DND-41 (cell line): ENCODE results near the gene INPP4A.

ENCODE experiments used
- ATAC-seq: fragments of 200-7000 bp; cut with Tn5 transposase; 3 replicates; pipeline ENCODE4 v1.9.1; 2021; ENCODE audit warnings: low read depth; ENCODE audit not compliant: insufficient read depth
- DNase-seq: peaks from one replicate; pipeline ENCODE4 v3.0.0-alpha.2; 2020
- H2AFZ ChIP-seq: 2 replicates; pipeline ENCODE4 v1.6.0; 2012; ENCODE audit warnings: low read depth, low read length
- H3K27ac ChIP-seq: 2 replicates; pipeline ENCODE4 v1.5.1; 2012; ENCODE audit warnings: low read length, inconsistent platforms
- H3K27me3 ChIP-seq: fragments of 200-600 bp; sonication (generic); 2 replicates; pipeline ENCODE4 v1.6.0; 2012; ENCODE audit warnings: low read length, mild to moderate bottlenecking, inconsistent platforms; ENCODE audit not compliant: insufficient read depth, poor library complexity
- H3K36me3 ChIP-seq: 2 replicates; pipeline ENCODE4 v1.5.1; 2012; ENCODE audit warnings: low read length, inconsistent platforms; ENCODE audit not compliant: insufficient read depth
- H3K4me1 ChIP-seq: 2 replicates; pipeline ENCODE4 v1.5.1; 2012; ENCODE audit warnings: mild to moderate bottlenecking, low read length; ENCODE audit not compliant: insufficient read depth
- H3K4me2 ChIP-seq: 2 replicates; pipeline ENCODE4 v1.6.0; 2012; ENCODE audit warnings: mild to moderate bottlenecking, moderate library complexity, low read length, inconsistent platforms; ENCODE audit not compliant: insufficient read depth
- H3K4me3 ChIP-seq, 2 experiments: fragments of 200-600 bp in 1 of 2; shearing (Covaris generic) in 1 of 2; 2 replicates each; pipeline ENCODE4 v1.5.1; 2012 to 2016; ENCODE audit warnings: inconsistent platforms in 2 of 2, low read length in 2 of 2, mild to moderate bottlenecking in 2 of 2, low read depth in 1 of 2, moderate library complexity in 1 of 2
- H3K79me2 ChIP-seq: 2 replicates; pipeline ENCODE4 v1.6.0; 2012; ENCODE audit warnings: low read length, inconsistent platforms; ENCODE audit not compliant: insufficient read depth
- H3K9ac ChIP-seq: 2 replicates; pipeline ENCODE4 v1.6.0; 2012; ENCODE audit warnings: low read depth, mild to moderate bottlenecking, inconsistent platforms, low read length, moderate library complexity
- H3K9me3 ChIP-seq: 2 replicates; pipeline ENCODE4 v1.5.1; 2012; ENCODE audit warnings: low read length, moderate library complexity, mild to moderate bottlenecking, inconsistent platforms; ENCODE audit not compliant: insufficient read depth, severe bottlenecking
- H4K20me1 ChIP-seq: 2 replicates; pipeline ENCODE4 v1.6.0; 2012; ENCODE audit warnings: low read length; ENCODE audit not compliant: insufficient read depth
- EZH2 ChIP-seq: IDR thresholded peaks from 3 replicates; pipeline ENCODE4 v1.6.1; 2012; ENCODE audit warnings: borderline replicate concordance, low read depth, mild to moderate bottlenecking, moderate library complexity, low read length, inconsistent platforms; ENCODE audit not compliant: severe bottlenecking
- TF ChIP-seq, protein P1 (sequence below): IDR thresholded peaks from 2 replicates; pipeline ENCODE4 v1.5.1; 2012; ENCODE audit warnings: borderline replicate concordance, low read length, moderate library complexity, mild to moderate bottlenecking; ENCODE audit not compliant: poor library complexity, severe bottlenecking; ENCODE audit errors: extremely low read depth

The INPP4A gene

DNA sequence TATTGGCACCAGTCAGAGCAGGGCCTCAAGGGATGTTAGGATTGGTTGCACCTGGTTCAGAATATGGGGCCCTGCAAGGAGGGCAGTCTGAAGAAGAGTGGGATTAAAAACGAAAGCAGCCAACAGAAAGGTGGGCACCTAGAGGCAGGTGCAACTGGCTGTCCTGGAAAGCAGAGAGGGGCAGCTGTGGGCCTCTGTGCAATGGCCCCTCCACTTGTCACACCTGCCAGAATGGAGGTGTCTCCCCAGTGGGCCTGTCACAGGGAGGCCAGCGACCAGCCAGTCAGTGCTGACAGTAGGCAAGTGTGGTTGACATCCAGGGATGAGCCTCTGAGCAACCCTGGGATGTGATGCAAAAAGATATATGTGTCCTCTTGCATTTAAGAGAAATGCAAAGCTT is 37.7 kb downstream of the INPP4A start:
- no peak for TF ChIP-seq EZH2
- TF ChIP-seq, protein P1, sequence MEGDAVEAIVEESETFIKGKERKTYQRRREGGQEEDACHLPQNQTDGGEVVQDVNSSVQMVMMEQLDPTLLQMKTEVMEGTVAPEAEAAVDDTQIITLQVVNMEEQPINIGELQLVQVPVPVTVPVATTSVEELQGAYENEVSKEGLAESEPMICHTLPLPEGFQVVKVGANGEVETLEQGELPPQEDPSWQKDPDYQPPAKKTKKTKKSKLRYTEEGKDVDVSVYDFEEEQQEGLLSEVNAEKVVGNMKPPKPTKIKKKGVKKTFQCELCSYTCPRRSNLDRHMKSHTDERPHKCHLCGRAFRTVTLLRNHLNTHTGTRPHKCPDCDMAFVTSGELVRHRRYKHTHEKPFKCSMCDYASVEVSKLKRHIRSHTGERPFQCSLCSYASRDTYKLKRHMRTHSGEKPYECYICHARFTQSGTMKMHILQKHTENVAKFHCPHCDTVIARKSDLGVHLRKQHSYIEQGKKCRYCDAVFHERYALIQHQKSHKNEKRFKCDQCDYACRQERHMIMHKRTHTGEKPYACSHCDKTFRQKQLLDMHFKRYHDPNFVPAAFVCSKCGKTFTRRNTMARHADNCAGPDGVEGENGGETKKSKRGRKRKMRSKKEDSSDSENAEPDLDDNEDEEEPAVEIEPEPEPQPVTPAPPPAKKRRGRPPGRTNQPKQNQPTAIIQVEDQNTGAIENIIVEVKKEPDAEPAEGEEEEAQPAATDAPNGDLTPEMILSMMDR, result no peak
- Histone ChIP-seq H3K9me3 (no peaks in the 10 kb centered on the region), H3K27me3 (no peaks in the 10 kb centered on the region), H3K4me2 (no peak overlapping the region), H3K4me1 (peaks cover 49% of the 10 kb centered on the region), H3K79me2 (peaks cover 97% of the 10 kb centered on the region), H4K20me1 (peaks cover 74% of the 10 kb centered on the region), H3K27ac (no peak overlapping the region), H3K4me3 (no peak overlapping the region), H3K36me3 (no peaks in the 10 kb centered on the region), H3K9ac (no peak overlapping the region), H2AFZ (no peak overlapping the region)
- ATAC-seq (no peak), DNase-seq (no peak)

- Histone ChIP-seq H3K79me2 (peaks cover 97% of the 10 kb centered on the region), H3K9me3 (no peaks in the 10 kb centered on the region), H3K27ac (no peak overlapping the region), H2AFZ (no peak overlapping the region), H3K4me3 (no peak overlapping the region), H4K20me1 (peaks cover 73% of the 10 kb centered on the region), H3K9ac (no peak overlapping the region), H3K27me3 (no peaks in the 10 kb centered on the region), H3K4me2 (no peak overlapping the region), H3K36me3 (no peaks in the 10 kb centered on the region), H3K4me1 (peaks cover 41% of the 10 kb centered on the region)
- ATAC-seq (no peak), DNase-seq (no peak)
- no peak for TF ChIP-seq EZH2
Measured at GRCh38 chr2:98483257-98483861, 38.7 kb downstream of the INPP4A start.

GRCh38 chr2:98484121-98484557 is 39.5 kb downstream of the INPP4A start:
- Histone ChIP-seq H3K27me3 (no peaks in the 10 kb centered on the region), H3K9ac (no peak overlapping the region), H3K9me3 (no peaks in the 10 kb centered on the region), H3K4me3 (no peak overlapping the region), H3K79me2 (peaks cover 97% of the 10 kb centered on the region), H3K27ac (no peak overlapping the region), H2AFZ (no peak overlapping the region), H3K36me3 (no peaks in the 10 kb centered on the region), H3K4me2 (no peak overlapping the region), H4K20me1 (peaks cover 74% of the 10 kb centered on the region), H3K4me1 (peaks cover 34% of the 10 kb centered on the region)
- TF ChIP-seq, protein P1, result no peak
- TF ChIP-seq EZH2, result no peak
- DNase-seq (no peak), ATAC-seq (no peak)

DNA sequence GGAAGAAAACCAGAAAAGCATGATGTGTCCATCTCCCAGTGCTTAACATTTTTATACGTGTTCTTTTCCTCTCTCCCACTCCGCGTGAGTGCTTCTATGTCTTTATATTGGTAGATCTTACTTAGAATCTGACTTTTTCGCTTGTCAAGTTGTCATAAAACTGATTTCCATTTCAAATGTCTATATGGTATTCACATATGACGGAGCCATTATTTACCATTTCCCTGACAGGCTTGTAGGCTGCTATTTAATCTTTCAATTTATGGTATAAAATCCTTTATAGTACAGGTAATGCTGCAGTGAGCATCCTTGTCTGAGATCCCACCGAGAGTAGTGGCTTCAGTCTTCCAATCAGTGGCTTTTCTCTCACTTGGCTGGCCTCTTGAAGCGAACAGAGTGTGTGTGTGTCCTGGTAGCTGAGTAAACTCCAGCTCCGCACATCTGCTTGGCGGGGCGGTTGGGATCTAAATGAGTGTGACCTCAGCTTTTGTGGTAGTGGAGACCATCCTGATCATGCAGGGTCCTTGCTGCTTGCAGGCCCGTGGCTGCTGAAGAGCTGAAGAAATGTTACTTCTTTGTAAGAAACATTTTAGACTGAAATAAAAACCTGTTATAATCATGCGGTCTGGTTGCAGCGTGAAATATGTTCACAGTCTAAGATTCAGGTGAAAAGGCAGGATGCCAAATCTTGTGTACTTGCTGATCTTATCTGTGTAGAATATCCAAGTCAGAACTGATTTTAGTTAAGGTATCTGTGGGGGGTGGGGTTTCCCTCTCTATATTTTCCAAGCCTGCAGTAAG is 40.2 kb downstream of the INPP4A start:
- Histone ChIP-seq H3K79me2 (peaks cover 97% of the 10 kb centered on the region), H3K4me3 (no peak overlapping the region), H3K4me2 (no peak overlapping the region), H3K9me3 (no peaks in the 10 kb centered on the region), H3K27ac (no peak overlapping the region), H4K20me1 (peaks cover 73% of the 10 kb centered on the region), H3K36me3 (no peaks in the 10 kb centered on the region), H3K9ac (no peak overlapping the region), H3K4me1 (peaks cover 26% of the 10 kb centered on the region), H3K27me3 (no peaks in the 10 kb centered on the region), H2AFZ (no peak overlapping the region)
- DNase-seq (no peak), ATAC-seq (no peak; the same call in 2 of the 3 replicates)
- TF ChIP-seq, protein P1, result no peak
- TF ChIP-seq EZH2, result no peak
